Kidney capillary endothelial cell (primary cell): ENCODE results near the gene MMP24.
"Not testable (repeated sequence)": the region's sequence is repeated elsewhere in the genome, so short reads cannot be mapped to it uniquely, and the experiment has no call there.

Experiments used
- DNase-seq: peaks from one replicate; pipeline ENCODE4 v3.0.0-alpha.2; 2018; ENCODE audit warnings: low spot score

Gene MMP24

DNA sequence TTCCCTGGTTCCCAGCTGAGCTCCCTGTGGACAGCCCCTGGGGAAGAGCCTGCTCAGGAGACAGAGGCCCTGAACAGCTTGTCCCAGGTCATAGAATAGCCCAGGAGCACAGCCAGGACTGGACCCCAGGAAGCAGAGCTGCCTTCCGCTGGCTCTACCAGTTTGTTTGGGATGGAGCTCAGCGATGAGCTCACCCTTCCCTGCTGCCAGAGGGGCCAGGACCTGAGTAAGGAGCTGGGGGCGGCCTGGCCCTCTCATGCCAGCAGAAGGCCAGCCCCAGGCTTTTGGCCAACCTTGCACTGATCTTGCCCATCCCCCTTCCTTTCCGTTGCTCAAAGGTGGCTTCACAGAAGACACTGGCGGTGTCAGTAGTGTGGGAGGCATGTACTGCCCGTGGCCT is 33.9 kb downstream of the MMP24 start:
- DNase-seq, result no peak

DNA sequence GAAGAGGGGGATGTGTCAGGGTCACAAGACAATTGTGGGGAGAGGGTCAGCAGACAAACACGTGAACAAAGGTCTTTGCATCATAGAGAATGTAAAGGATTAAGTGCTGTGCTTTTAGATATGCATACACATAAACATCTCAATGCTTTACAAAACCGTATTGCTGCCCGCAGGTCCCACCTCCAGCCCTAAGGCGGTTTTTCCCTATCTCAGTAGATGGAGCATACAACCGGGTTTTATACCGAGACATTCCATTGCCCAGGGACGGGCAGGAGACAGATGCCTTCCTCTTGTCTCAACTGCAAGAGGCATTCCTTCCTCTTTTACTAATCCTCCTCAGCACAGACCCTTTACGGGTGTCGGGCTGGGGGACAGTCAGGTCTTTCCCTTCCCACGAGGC is 35.8 kb downstream of the MMP24 start:
- not testable (repeated sequence) for DNase-seq

DNA sequence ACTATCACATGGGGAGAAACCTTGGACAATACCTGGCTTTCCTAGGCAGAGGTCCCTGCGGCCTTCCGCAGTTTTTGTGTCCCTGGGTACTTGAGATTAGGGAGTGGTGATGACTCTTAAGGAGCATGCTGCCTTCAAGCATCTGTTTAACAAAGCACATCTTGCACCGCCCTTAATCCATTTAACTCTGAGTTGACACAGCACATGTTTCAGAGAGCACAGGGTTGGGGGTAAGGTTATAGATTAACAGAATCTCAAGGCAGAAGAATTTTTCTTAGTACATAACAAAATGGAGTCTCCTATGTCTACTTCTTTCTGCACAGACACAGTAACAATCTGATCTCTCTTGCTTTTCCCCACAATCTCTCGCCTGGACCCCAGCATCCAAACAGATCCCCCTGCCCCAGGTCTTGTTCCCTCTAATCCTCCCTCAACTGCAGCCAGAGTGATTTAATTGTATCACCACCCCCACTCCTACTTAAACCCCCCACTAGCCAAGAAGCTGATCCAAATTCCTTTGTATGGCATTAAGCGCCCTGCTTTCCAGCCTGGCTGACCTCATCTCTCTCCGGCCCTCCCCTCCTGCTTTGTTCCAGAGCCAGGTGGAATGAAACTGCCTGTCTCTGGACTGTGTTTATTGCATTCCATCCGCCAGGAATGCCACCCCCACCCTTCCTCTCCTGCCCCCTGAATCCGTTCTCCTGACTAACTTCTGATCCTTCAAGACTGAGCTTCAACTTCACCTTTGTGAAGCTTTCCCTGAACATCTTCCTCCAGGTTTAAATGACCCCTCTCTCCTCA is 36.4 kb downstream of the MMP24 start:
- not testable (repeated sequence) for DNase-seq

DNA sequence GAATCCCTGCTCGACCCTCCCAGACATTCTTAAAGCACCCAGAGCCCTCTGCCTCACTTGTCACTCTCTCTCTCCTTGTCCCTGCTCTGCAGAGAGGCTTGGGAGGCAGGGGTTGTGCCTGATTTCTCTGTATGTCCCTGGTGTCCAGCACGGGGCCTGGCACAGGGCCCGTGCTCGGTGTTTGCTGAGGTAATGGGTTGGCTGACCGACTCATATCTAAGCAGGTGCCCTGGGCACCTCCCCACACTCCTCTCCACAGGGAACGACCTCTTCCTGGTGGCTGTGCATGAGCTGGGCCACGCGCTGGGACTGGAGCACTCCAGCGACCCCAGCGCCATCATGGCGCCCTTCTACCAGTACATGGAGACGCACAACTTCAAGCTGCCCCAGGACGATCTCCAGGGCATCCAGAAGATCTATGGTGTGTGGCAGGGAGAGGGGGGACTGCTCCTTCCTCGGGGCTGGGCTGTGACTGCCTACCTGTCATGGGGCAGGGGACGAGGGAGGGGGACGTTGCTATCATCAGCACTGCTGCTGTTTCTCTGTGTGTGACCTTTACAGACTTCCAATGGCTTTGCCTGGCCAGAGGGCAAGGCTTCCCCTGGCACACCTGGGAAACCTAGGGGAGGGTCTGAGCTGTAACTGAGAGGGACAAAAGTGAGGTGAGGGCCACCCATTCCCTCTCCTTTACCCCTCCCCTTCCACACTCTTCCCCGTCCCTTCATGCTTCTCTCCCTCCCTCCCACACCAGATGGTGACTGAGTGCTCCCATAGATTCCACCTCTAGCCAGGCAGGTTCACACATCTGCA is 37.2 kb downstream of the MMP24 start:
- DNase-seq, result no peak

DNA sequence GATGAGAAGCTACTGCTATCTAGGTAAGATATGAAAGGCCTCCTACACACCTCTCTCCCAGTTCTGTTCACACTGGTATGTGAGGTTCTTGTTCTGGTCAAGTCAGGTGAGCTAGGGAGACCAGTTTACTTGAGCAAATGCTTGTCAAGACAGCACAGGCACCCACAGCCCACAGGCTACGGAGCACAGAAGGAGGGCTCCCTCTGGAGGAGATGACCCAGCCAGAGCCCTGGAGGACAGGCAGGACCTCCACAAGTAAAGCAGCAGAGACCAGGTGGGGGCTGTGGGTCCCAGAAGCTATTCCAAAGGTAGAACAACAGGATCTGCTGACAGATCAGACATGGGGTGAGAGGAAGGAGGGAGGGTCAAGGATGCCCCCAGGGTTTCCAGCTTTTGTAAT is 38.3 kb downstream of the MMP24 start:
- no peak for DNase-seq

DNA sequence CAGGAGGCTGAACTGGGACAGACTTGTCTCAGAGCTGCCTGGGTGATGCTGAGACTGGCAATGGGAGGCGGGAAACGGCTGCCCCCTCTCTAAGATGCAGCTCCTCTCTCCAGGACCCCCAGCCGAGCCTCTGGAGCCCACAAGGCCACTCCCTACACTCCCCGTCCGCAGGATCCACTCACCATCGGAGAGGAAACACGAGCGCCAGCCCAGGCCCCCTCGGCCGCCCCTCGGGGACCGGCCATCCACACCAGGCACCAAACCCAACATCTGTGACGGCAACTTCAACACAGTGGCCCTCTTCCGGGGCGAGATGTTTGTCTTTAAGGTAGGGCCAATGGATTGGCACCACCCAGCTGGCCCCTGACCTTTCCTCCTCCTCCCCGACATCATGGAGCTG is 40.6 kb downstream of the MMP24 start:
- DNase-seq, result no peak

DNA sequence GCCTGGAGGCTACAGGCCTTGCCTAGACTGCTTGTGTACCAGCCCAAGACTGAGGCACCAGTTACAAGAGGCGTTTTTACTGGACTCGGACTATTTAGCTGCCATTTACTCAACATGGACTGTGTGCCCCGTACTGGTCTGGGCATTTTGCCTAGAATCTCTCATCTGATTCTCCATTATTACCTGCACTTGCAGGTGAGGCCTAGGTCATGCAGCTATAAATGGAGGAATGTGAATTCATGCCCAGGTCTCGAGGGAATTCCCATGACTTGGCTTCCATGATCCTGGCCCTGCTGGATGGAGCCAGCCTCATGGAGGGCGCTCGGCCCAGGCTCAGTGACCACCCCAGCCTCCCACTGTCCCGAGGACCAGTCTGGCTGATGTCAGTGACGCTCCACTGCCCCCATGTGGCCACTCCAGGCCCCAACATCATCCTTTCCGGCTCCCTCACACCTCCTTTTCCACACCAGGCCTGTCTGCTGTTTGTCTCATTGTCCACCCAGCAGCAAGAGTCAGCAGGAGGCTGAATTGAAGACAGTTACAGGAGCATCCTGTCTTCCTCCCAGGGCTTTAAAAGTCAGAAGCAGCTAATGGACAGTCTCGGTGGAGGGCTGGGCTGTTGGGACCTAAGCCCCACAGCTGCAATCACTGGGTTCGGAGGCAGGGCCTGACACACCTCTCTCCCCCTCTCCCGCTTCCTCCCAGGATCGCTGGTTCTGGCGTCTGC is 42.7 kb downstream of the MMP24 start:
- DNase-seq, result peak; percentile 48

DNA sequence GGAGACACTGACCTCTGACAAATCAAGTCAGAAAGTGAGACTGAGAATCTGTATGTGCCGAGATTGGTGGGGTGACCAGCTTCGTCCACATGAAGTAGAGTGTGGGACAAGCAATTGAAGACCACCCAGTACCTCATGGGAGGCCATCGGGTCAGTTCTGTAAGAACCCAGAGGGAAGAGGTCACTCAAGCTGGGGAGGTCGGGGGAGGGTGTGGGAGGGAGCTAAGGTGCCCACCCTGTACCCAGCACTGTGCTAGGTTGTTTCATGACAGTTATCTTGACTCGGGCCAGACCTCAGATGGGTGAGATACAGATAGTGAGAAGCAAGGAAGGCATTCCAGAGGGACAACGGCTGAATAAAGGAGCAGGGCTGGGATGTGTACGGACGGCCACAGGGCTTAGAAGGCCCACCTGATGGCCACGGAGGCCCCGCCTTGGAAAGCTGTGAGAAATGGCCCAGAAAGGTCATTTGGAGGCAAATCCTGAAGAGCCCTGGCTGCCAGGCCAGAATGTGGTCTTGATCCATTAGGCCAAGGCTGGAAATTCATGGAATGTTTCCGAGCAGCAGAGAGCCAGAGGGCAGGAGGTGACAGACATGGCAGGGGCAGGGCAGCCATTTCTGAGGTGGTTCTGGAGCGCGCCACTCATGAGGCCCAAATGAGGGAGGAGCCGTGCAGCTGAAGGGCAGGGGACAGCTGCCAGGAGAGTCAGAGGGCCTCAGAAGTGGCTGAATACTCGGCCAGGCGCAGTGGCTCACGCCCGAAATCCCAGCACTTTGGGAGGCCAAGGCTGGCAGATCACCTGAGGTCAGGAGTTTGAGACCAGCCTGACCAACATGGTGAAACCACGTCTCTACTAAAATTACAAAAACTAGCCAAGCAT is 43.8 kb downstream of the MMP24 start:
- no peak for DNase-seq

DNA sequence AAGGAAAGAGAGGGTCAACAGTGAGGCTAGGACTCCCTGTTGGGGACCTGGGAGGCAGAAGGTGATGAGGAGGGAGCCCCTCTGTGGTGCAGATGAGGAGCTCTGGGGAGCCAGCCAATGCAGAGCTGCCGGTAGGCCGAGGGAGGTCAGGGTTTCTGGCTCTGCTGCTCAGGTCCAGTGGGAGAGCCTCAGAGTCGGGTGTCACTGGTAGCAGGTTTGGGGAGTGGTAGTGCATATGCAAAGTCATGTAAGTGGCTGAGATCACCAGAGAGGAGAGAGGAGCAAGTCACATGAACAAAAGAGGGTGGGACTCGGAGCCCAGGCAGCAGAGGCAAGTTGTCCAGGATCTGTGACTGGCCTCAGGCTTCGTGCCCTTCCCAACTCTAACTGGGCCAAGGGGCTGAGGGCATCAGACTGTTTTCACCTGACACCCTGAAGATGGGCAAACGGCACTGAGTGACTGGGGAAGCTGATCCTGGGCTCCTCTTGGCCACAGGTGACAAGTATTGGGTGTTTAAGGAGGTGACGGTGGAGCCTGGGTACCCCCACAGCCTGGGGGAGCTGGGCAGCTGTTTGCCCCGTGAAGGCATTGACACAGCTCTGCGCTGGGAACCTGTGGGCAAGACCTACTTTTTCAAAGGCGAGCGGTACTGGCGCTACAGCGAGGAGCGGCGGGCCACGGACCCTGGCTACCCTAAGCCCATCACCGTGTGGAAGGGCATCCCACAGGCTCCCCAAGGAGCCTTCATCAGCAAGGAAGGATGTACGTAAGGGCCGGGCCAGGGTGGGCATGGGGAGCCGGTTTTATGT is 44.8 kb downstream of the MMP24 start:
- DNase-seq, result no peak

DNA sequence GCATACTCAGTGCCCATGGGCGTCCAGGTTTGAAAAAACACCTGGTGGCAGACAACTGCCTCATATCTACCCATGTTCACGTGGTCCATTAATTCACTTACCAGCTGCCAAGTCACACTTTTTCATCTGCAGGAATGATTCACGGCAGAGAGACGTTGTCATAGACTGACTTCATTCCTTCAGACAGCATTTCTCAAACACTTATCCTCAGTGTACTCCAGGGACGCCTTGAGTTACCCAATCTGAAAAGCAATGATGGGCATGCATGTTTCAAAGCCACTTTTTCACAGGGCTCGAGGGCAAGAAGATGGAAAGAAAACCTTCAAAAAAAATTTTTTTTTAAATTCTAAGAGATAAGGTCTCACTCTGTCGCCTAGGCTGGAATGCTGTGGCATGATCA is 45.4 kb downstream of the MMP24 start:
- no peak for DNase-seq

DNA sequence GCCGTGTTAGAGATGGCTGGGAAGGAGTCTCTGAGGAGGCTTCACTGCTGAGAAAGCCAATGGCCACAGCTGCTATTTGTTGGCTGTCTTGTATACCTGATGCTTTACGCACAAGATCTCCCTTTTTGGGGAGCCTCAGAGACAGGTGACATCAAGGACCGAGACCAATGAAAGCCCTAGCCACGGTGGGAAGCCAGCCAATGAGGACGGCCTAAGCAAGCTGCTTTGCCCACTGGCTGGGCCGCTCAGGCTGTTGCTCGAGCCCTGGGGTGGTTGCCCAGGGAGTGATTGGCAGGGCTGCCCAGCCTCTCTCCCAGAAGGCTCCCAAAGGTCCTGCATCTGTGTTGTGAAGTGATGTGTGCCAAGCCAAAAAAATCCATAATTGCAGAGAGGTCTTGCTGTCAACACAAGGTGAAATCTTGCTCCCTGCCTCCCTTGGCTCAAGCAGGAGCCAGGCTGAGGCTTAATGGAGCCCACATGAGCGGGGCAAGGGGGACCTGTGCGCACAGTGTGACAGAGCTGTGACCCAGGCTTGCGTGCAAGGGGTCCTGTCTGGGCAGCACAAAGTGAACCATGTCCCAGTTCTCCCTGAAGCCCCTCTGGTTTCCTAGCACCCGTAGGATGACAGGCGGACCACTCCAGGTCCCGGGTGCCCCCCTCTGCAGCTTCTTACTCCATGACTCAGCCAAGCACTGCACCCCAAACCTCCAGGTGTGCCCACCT is 47.1 kb downstream of the MMP24 start:
- no peak for DNase-seq

DNA sequence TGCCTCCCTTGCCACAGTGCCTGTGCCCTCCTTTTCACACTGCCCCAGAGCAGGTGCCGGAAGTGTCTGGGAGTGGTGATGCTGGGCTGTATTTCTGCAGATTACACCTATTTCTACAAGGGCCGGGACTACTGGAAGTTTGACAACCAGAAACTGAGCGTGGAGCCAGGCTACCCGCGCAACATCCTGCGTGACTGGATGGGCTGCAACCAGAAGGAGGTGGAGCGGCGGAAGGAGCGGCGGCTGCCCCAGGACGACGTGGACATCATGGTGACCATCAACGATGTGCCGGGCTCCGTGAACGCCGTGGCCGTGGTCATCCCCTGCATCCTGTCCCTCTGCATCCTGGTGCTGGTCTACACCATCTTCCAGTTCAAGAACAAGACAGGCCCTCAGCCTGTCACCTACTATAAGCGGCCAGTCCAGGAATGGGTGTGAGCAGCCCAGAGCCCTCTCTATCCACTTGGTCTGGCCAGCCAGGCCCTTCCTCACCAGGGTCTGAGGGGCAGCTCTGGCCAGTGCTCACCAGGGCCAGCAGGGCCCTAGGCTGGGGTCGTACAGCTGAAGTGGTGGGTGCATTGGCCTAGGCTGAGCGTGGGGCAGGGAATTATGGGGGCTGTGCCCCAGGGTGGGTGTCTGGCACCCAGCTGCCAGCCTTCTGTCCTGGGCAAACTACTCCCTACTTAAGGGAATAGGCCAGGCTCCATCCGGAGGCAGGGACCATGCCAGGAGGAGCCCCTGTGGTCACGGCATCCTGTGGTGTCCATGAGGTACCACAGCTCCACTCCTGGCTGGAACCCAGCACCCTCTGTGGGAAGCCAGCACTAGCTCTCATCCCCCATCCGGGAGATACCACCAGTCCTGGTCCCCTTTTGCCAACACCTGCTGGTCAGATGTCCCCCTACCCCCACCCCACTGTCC is 47.9 kb downstream of the MMP24 start:
- no peak for DNase-seq

DNA sequence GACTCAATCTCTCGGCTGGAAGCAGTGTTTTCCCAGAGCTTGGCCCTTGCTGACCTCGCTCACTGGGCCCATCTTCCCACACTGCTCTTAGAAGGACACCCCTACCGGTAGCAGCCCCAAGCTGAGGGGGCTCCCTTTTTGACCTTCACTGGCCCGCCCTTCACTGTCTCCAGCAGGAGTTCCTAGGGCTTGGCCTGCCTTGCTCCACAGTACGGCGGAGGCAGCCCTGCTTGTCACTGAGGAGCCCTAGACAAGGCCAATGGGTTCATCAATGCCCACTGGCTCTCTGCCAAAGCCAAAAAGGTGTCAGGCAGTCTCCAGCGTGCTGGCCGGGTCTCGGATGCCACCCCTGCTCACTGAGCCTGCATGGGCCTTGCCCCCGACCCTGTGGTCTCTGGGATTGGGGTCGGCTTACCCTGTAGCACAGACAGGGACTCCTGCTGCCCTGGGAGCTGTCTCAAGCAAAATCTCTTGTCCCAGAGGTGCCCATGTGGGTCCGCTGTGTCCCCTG is 49.3 kb downstream of the MMP24 start:
- DNase-seq, result no peak

DNA sequence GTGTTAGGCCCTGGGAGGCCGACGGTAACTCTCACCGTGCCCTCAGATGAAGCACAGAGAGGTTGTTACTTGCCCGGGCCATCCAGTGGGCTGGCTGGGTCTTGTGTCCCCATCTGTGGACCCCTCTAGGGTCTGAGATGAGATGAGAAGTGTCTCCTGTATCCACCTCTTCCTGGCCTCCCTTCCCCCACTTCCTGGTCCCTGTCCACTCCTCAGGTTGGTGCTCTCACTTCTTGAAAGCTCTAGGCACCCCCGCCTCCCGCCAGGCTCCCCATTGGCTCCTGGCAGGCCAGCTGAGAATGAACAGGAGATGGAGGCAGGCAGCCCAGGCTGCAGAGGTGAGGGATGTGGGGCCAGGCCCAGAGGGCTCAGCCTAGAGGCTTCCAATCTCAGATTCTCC is 49.9 kb downstream of the MMP24 start:
- no peak for DNase-seq

DNA sequence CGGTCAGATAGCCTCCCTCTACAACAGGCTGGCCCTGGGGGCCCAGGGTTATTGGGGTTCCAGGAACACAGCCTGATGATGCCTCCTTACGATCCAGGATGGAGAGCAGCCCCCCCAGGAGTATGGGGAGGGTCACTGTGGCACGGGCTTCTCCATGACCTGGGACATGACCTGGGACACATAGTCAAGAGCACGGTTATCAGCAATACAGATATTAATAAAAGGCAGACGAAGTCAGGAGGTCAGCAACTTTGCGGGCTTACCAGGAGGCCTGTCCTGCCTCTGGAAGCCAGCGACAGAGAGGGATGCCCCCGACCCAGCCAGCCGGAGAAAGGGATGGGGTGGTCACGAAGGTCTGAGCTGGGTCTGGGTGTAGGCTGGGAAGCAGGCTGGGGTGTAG is 50.6 kb downstream of the MMP24 start:
- DNase-seq, result no peak

DNA sequence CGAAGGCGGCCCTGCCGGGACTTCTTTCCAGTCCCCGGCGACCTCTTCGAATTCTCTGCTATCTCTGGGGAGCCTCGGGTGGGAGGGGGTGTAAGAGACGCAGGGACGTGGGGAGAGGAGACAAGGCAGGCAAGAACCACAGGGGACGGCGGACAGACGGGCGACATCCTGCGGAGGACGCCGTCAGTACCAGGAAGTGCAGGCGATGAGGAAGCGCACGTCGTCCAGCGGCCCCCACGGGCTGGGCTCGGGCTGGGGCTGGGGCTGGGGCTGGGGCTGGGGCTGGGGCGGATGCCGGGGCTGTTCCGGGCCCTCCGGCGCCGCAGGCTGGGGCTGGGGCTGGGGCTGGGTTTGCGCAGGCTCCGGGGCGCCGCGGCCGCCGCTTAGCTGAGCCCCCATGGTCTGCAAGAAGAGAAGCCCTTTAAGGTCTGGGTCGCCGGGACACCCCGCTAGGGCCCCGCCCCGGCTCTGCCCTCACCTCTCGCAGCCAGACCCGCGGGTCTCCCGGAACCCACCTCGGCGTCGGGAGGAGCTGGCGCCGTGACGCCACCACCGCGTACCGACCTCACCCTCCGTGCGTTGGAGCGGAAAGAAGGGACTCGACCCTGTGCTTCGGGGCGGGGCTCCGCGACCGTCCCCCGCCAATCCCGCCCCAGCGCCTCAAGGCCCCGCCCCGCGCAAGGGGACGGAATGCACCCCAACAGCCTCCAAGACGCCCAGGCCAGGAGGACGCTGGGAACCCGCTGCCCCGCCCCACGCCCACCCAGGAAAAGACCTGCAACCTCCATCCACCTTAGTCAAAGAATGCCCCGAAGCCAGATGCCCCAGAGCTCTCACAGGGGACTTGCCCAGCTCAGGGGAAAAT is 51.3 kb downstream of the MMP24 start, which contains the start of gene MMP24OS:
Gene MMP24OS (minus strand): TSS at position 592 of the 865 bp plus-strand sequence. CDS start 193 bp downstream, at position 399.
- peak; percentile 88 for DNase-seq

DNA sequence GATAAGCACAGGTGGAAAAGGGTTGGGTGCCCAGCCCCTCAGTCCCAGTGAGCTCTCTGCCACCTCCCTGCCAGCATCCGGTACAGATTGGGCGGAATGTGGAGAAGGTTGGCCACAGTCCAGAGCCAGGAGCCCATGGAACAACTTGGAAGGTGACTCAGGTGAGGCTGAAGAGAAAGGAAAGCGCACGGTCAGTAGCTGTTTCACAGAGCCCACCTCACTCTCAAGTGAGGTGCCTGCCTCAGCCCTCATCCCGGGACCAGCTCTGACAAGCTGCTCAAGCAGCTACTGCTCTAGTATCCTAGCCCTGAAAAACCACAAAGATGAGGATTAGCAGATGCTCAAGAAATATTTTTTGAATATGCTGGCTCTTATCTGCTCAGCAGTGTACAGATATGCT is 52.5 kb downstream of the MMP24 start:
- DNase-seq, result no peak
